ENCODE results near the gene CCT7. TPM values are rescaled to one million over a fixed set of nuclear protein-coding genes. Genes with fewer than 3 reads are reported as not detected.
A peak's percentile ranks its signal among the peaks of the same experiment; 100 is the strongest.

CCT7 gene
- total and polyA plus RNA-seq, 8 donors = 177 to 233 (median 214) TPM

DNA sequence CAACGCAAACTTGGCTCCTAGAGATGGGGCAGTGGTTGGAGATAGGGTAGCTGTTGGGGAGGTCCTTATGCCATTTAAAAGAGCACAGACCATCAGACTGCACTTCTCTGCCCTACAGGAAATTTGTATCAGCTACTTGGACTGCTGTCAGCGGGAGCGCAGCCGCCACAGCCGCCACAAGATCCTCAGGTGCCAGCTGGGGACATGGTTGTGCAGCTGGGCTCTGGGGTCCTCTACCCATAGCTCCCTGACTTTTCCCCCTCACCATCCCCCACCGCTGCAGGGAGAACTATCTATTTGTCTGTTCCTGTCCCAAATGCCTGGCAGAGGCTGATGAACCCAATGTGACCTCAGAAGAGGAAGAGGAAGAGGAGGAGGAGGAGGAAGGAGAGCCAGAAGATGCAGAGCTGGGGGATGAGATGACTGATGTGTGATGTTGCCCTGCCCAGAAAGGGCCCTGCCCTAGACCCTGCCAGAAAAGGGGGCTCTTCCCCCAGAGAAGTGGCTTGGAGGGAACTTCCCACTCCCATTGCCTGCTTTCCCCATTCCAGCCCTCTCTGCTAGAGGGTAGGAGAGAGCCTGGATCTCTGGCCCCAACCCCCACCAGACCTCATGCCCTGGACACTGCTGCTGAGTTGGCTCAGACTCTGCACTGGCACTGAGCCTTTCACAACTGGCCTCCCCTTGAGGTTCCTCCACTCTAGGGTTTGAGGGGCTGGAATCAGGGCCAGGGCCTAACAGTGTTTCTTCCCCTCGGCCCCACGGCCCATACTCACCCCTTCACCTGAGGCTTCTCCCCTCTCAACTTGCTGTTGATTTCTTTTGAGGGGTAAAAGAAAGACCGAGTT lies 8.4 kb upstream of the CCT7 start:
- Histone ChIP-seq H3K27ac (no peak overlapping the region), H3K36me3 (peaks cover 0 to 84% of the 10 kb centered on the region in 2 donors), H3K9me3 (no peaks in the 10 kb centered on the region), H3K27me3 (no peaks in the 10 kb centered on the region), H3K4me1 (peaks cover 0 to 11% of the 10 kb centered on the region in 2 donors), H3K4me3 (no peak overlapping the region)
- TF ChIP-seq, protein P1, sequence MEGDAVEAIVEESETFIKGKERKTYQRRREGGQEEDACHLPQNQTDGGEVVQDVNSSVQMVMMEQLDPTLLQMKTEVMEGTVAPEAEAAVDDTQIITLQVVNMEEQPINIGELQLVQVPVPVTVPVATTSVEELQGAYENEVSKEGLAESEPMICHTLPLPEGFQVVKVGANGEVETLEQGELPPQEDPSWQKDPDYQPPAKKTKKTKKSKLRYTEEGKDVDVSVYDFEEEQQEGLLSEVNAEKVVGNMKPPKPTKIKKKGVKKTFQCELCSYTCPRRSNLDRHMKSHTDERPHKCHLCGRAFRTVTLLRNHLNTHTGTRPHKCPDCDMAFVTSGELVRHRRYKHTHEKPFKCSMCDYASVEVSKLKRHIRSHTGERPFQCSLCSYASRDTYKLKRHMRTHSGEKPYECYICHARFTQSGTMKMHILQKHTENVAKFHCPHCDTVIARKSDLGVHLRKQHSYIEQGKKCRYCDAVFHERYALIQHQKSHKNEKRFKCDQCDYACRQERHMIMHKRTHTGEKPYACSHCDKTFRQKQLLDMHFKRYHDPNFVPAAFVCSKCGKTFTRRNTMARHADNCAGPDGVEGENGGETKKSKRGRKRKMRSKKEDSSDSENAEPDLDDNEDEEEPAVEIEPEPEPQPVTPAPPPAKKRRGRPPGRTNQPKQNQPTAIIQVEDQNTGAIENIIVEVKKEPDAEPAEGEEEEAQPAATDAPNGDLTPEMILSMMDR (IDR thresholded peaks at IDR 0.05) = no peak
- intact Hi-C loops (cut with DNase I) = no loop called here
- DNase-seq (no peak), ATAC-seq (peak; percentile 22)

DNA sequence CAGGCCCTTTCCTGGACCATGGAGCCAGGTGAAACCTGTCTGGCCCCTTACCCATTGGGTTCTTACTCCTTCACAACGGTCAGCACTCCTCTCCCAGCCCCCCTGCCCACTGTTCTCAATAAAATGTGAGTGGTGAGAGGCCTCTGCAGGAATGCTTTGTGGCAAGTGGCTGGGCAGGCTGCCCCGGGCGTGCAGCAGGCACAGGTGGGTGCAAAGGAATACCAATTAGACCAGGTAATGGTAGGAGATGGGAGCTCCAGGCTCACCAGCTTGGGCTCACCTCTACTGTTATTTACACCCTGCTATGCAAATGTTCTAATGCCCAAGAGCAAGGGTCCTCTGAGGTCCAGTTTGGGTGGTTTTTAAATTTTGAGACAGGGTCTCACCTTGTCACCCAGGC lies 7.0 kb upstream of the CCT7 start:
- peaks cover 0 to 71% of the 10 kb centered on the region in 2 donors for H3K36me3 ChIP-seq

DNA sequence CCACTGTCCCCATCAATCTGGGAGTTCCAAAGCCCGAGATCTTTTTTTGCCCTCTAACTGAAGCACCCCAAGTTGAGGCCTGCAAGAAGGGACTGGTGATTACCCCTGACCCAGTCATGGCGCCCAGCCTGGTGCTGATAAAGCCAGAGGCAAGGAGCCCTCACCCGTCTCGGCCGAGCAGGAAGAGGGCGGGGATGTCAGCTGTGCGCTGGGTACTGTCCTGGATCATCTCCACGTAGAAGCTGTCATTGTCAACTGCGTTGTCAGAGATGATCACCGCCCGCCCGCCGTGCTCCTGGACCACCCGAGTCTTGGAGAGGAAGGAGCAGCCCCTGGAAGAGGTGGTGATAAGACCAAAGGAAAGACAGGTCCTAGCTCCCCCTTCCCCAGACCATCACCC lies 5.5 kb upstream of the CCT7 start:
- Histone ChIP-seq H3K36me3 (peaks cover 0 to 55% of the 10 kb centered on the region in 2 donors), H3K27ac (no peak overlapping the region), H3K4me3 (no peak overlapping the region), H3K9me3 (no peaks in the 10 kb centered on the region), H3K27me3 (no peaks in the 10 kb centered on the region), H3K4me1 (peaks cover 6 to 17% of the 10 kb centered on the region in 2 donors)
- DNase-seq (no peak), ATAC-seq (no peak)
- TF ChIP-seq, protein P1 (IDR thresholded peaks at IDR 0.05) = no peak
- intact Hi-C loops (cut with DNase I) = no loop called here

More for the DNA sequence above, 7.0 kb upstream of the CCT7 start:
- ATAC-seq = no peak
- H3K4me3 ChIP-seq = no peak overlapping the region
- H3K27ac ChIP-seq = no peak overlapping the region
- TF ChIP-seq, protein P1 (IDR thresholded peaks at IDR 0.05) = no peak
- intact Hi-C loops (cut with DNase I) = no loop called here
- no peaks in the 10 kb centered on the region for H3K9me3 ChIP-seq
- no peak for DNase-seq
- H3K4me1 ChIP-seq = peaks cover under 1 to 11% of the 10 kb centered on the region in 2 donors
- no peaks in the 10 kb centered on the region for H3K27me3 ChIP-seq

DNA sequence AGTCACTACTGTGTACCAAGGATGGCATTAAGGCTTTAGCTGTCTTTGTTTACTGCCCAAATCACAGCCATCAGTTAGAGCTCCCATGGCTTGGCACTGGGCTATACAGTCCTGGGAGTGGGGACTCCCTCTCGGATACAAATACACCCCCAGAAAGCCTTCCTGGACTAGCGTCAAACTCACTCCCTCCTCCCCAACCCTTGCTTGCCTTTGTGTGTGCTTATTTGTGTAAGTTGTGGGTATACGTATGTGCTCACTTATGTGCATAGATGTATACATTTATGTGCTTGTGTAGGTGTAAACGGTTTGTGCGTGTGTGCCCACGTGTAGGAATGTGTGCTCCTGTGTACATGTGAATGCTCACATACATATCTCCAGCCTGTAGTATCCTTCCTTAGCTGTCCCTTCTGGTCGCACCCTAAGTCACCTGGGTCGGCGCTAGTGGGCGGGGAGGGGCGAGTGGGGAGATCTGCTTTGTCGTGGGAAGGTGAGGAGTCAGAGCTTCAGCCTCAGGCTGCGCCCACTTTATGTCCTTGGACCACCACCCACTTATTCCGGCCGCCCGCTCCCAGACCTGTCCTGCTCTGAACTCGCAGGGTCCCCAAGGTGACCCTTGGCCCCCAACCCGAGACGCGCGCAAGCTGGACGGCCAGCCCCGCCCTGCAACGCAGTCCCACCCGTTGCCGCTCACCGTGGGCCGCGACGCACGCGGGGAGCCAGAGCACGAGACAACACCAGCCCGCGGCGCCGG lies 1.5 kb upstream of the CCT7 start:
- ATAC-seq (no peak), DNase-seq (no peak)
- intact Hi-C loops (cut with DNase I) = no loop called here
- TF ChIP-seq, protein P1 (IDR thresholded peaks at IDR 0.05) = no peak
- H3K9me3 ChIP-seq = no peaks in the 10 kb centered on the region
- H3K4me1 ChIP-seq = peaks cover 26 to 35% of the 10 kb centered on the region in 2 donors
- peak overlapping the region in 1 of 2 donors; percentile 93 for H3K27ac ChIP-seq
- no peaks in the 10 kb centered on the region for H3K27me3 ChIP-seq
- peak overlapping the region; percentile 66 to 74 for H3K4me3 ChIP-seq
- H3K36me3 ChIP-seq = peaks cover 0 to 24% of the 10 kb centered on the region in 2 donors

Measured in left lung (tissue), 10 donors.